SU-DHL-6 (cell line): Measurements from ENCODE around the gene NUP88.

ENCODE experiments used
- EZH2phosphoT487 ChIP-seq: fragments of 200-600 bp; sonication (generic), shearing (Covaris generic); conservative IDR thresholded peaks from 2 replicates; pipeline ENCODE4 v1.6.1; 2018; ENCODE audit warnings: mild to moderate bottlenecking, antibody characterized with exemption, low read length, moderate library complexity, mixed read lengths
- TF ChIP-seq, protein P1 (sequence below): fragments of 200-600 bp; sonication (generic); IDR thresholded peaks from one replicate; pipeline ENCODE4 v1.5.1; 2017; ENCODE audit warnings: antibody characterized with exemption, mild to moderate bottlenecking, low read length, moderate library complexity; ENCODE audit not compliant: insufficient read depth, poor library complexity, severe bottlenecking

DNA sequence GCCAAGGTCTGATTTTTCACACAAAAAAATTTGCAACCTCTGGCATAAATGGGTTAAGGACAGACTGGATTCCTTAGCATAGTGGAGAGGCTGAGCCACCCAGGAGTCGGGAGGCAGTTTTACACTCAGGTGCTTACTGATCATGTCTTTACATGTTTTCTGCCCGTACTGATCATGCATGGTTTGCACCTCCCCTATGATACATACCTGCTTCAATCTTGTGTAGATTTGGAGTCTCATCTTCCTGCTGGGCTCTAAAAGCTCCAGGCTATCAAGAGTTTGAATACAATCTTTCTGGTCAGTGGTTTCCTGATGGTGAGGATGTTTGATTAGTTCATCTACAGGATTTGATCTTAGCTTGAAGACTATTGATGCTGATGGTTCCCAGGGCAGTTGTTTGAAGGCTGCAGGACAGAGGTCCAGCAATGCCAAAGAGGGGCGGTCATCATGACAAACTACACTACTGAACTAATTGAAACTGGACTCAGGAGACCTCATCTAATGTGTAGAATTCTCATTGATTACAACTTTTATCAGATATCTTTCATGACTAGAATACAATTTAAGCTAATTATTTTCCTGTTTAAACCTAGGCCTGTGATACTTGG is 12.6 kb upstream of the NUP88 start:
- TF ChIP-seq, protein P1, sequence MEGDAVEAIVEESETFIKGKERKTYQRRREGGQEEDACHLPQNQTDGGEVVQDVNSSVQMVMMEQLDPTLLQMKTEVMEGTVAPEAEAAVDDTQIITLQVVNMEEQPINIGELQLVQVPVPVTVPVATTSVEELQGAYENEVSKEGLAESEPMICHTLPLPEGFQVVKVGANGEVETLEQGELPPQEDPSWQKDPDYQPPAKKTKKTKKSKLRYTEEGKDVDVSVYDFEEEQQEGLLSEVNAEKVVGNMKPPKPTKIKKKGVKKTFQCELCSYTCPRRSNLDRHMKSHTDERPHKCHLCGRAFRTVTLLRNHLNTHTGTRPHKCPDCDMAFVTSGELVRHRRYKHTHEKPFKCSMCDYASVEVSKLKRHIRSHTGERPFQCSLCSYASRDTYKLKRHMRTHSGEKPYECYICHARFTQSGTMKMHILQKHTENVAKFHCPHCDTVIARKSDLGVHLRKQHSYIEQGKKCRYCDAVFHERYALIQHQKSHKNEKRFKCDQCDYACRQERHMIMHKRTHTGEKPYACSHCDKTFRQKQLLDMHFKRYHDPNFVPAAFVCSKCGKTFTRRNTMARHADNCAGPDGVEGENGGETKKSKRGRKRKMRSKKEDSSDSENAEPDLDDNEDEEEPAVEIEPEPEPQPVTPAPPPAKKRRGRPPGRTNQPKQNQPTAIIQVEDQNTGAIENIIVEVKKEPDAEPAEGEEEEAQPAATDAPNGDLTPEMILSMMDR, result no peak
- no peak for TF ChIP-seq EZH2phosphoT487
